D341Med (cell line): ENCODE data around the gene CLTCL1.

Source experiments
- DNase-seq: peaks from one replicate; pipeline ENCODE4 v3.0.0; 2012; ENCODE audit warnings: low spot score

Gene CLTCL1

GRCh38 chr22:19244600-19245352 lies 46.7 kb downstream of the CLTCL1 start:
- no peak for DNase-seq

- no peak for DNase-seq
Observed at GRCh38 chr22:19242699-19243098, 48.8 kb downstream of the CLTCL1 start.

- no peak for DNase-seq
Observed at GRCh38 chr22:19241593-19241906, 50.0 kb downstream of the CLTCL1 start.

- DNase-seq: no peak
Observed at GRCh38 chr22:19240813-19241592, 50.5 kb downstream of the CLTCL1 start.

- no peak for DNase-seq
Observed at GRCh38 chr22:19239464-19239863, 52.1 kb downstream of the CLTCL1 start.

- DNase-seq: no peak
Observed at GRCh38 chr22:19238900-19239299, 52.6 kb downstream of the CLTCL1 start.

GRCh38 chr22:19235874-19236273 lies 55.6 kb downstream of the CLTCL1 start:
- DNase-seq: no peak

- no peak for DNase-seq
Observed at GRCh38 chr22:19234126-19234896, 57.2 kb downstream of the CLTCL1 start.

- DNase-seq: no peak
Observed at GRCh38 chr22:19233189-19233661, 58.3 kb downstream of the CLTCL1 start.

- DNase-seq: no peak
Observed at GRCh38 chr22:19232623-19233022, 58.9 kb downstream of the CLTCL1 start.

- DNase-seq: no peak
Observed at GRCh38 chr22:19231986-19232385, 59.5 kb downstream of the CLTCL1 start.

- no peak for DNase-seq
Observed at GRCh38 chr22:19229600-19229999, 61.9 kb downstream of the CLTCL1 start.

GRCh38 chr22:19228179-19228578 lies 63.3 kb downstream of the CLTCL1 start:
- no peak for DNase-seq

- no peak for DNase-seq
Observed at GRCh38 chr22:19226428-19226827, 65.1 kb downstream of the CLTCL1 start.

GRCh38 chr22:19225560-19225959 lies 66.0 kb downstream of the CLTCL1 start:
- no peak for DNase-seq

- no peak for DNase-seq
Observed at GRCh38 chr22:19224985-19225384, 66.5 kb downstream of the CLTCL1 start.

GRCh38 chr22:19224557-19224956 lies 67.0 kb downstream of the CLTCL1 start:
- no peak for DNase-seq

GRCh38 chr22:19223617-19224016 lies 67.9 kb downstream of the CLTCL1 start:
- no peak for DNase-seq

- DNase-seq: no peak
Observed at GRCh38 chr22:19223110-19223509, 68.4 kb downstream of the CLTCL1 start.

- DNase-seq: no peak
Observed at GRCh38 chr22:19222242-19223005, 69.1 kb downstream of the CLTCL1 start.

GRCh38 chr22:19220867-19221266 lies 70.7 kb downstream of the CLTCL1 start:
- DNase-seq: no peak
